Upper lobe of left lung (tissue), 6 donors: Measurements from ENCODE around the gene RAC3. TPM values are rescaled to one million over a fixed set of nuclear protein-coding genes. Genes with fewer than 3 reads are reported as not detected.
A peak's percentile ranks its signal among the peaks of the same experiment; 100 is the strongest.

ENCODE experiments used
- ATAC-seq, 2 donors: fragments of 200-7000 bp; cut with Tn5 transposase; one replicate each; pipeline ENCODE4 v1.9.1; 2022; ENCODE audit warnings: mild to moderate bottlenecking in 2 of 2, moderate library complexity in 2 of 2; ENCODE audit not compliant: low FRiP score in 2 of 2
- DNase-seq, 2 donors: peaks; one replicate each; pipeline ENCODE4 v3.0.0-alpha.2; 2019 to 2020
- H3K27ac ChIP-seq, 4 donors: fragments of 200-600 bp; sonication (generic); one replicate each; pipeline ENCODE4 v1.5.1; 2016 to 2019
- H3K27me3 ChIP-seq, 4 donors: fragments of 200-600 bp; sonication (generic); one replicate each; pipeline ENCODE4 v1.5.1; 2017 to 2019
- H3K36me3 ChIP-seq, 4 donors: fragments of 200-600 bp; sonication (generic); one replicate each; pipeline ENCODE4 v1.5.1; 2016 to 2019
- H3K4me1 ChIP-seq, 4 donors: fragments of 200-600 bp; sonication (generic); one replicate each; pipeline ENCODE4 v1.5.1; 2018 to 2019
- H3K4me3 ChIP-seq, 4 donors: fragments of 200-600 bp; sonication (generic); one replicate each; pipeline ENCODE4 v1.5.1; 2017 to 2019; ENCODE audit warnings: mild to moderate bottlenecking in 2 of 4, moderate library complexity in 1 of 4
- H3K9me3 ChIP-seq, 4 donors: fragments of 200-600 bp; sonication (generic); one replicate each; pipeline ENCODE4 v1.5.1; 2018 to 2019
- EP300 ChIP-seq, 4 donors: sonication (generic); formaldehyde crosslinking; IDR thresholded peaks; one replicate each; pipeline ENCODE4 v1.5.1; 2017; ENCODE audit warnings: antibody characterized with exemption in 4 of 4, control low read depth in 2 of 4
- POLR2A ChIP-seq, 4 donors: fragments of 450-650 bp; IDR thresholded peaks; one replicate each; pipeline ENCODE4 v1.5.1; 2016 to 2017; ENCODE audit warnings: antibody characterized with exemption in 4 of 4, mild to moderate bottlenecking in 2 of 4
- POLR2AphosphoS5 ChIP-seq, 2 donors: sonication (generic); formaldehyde crosslinking; IDR thresholded peaks; one replicate each; pipeline ENCODE4 v1.5.1; 2017; ENCODE audit warnings: antibody characterized with exemption in 2 of 2
- WGBS, 2 donors: methylation state at CpG; one replicate each; pipeline ENCODE4 v1.1.5; 2017 to 2018; 5-methylcytosine and 5-hydroxymethylcytosine counted together
- total RNA-seq, 6 donors: library from RNA; depleted of rRNA in 4 of 6; stranded (reverse); fragments of >200 nt in 4 of 6; gene quantifications; one replicate each; pipeline versions ENCODE4 v1.1.0 to v1.2.1, GENCODE V29; 2016 to 2021
- TF ChIP-seq, protein P1 (sequence below), 6 experiments: fragments of 450-650 bp in 4 of 6; fragments of 200-600 bp in 2 of 6; sonication (generic) in 2 of 6; IDR thresholded peaks; one replicate each; pipeline ENCODE4 v1.5.1; 2016 to 2019; ENCODE audit warnings: antibody characterized with exemption in 6 of 6
- donor health status: DM: no; HTN: no; CAD: no; lungs with moderate emphysema.
- donor health status: DM: no; HTN: yes; CAD: no; lungs with severe emphysema.

The RAC3 gene
- total RNA-seq, 6 donors from 2014 or later = 3.0 to 12.6 (median 7.1) TPM

- TF ChIP-seq POLR2A (IDR thresholded peaks at IDR 0.05) (no peak), POLR2AphosphoS5 (IDR thresholded peaks at IDR 0.05) (no peak), EP300 (IDR thresholded peaks at IDR 0.05) (no peak)
- TF ChIP-seq, protein P1, sequence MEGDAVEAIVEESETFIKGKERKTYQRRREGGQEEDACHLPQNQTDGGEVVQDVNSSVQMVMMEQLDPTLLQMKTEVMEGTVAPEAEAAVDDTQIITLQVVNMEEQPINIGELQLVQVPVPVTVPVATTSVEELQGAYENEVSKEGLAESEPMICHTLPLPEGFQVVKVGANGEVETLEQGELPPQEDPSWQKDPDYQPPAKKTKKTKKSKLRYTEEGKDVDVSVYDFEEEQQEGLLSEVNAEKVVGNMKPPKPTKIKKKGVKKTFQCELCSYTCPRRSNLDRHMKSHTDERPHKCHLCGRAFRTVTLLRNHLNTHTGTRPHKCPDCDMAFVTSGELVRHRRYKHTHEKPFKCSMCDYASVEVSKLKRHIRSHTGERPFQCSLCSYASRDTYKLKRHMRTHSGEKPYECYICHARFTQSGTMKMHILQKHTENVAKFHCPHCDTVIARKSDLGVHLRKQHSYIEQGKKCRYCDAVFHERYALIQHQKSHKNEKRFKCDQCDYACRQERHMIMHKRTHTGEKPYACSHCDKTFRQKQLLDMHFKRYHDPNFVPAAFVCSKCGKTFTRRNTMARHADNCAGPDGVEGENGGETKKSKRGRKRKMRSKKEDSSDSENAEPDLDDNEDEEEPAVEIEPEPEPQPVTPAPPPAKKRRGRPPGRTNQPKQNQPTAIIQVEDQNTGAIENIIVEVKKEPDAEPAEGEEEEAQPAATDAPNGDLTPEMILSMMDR (IDR thresholded peaks at IDR 0.05) = no peak
- H3K4me1 ChIP-seq = peaks cover 21 to 35% (median 26%) of the 10 kb centered on the region in 4 donors
- H3K36me3 ChIP-seq = peaks cover 0 to 9% (median 0%) of the 10 kb centered on the region in 4 donors
- H3K9me3 ChIP-seq = no peaks in the 10 kb centered on the region
- H3K27me3 ChIP-seq = peaks cover 0 to 5% (median 1%) of the 10 kb centered on the region in 4 donors
- DNase-seq (peak in 1 of 2 donors; percentile 75), ATAC-seq (no peak)
- no peak overlapping the region for H3K4me3 ChIP-seq
- WGBS, 2 donors = 97% methylated on average over 9 of the region's 9 CpGs; no CpG with 5 or more reads in 1 of the 2 donors
- no peak overlapping the region for H3K27ac ChIP-seq
Measured at GRCh38 chr17:82028966-82029365, 2.5 kb upstream of the RAC3 start.

GRCh38 chr17:82029391-82029790, 2.1 kb upstream of the RAC3 start:
- Histone ChIP-seq H3K27ac (no peak overlapping the region), H3K36me3 (peaks cover 0 to 9% (median 0%) of the 10 kb centered on the region in 4 donors), H3K4me3 (no peak overlapping the region), H3K9me3 (no peaks in the 10 kb centered on the region), H3K27me3 (peaks cover 0 to 5% (median 1%) of the 10 kb centered on the region in 4 donors), H3K4me1 (peaks cover 18 to 31% (median 23%) of the 10 kb centered on the region in 4 donors)
- no peak for ATAC-seq
- DNase-seq = peak in 1 of 2 donors; percentile 73
- TF ChIP-seq POLR2AphosphoS5 (IDR thresholded peaks at IDR 0.05) (no peak), EP300 (IDR thresholded peaks at IDR 0.05) (no peak), POLR2A (IDR thresholded peaks at IDR 0.05) (no peak)
- TF ChIP-seq, protein P1 (IDR thresholded peaks at IDR 0.05) = no peak
- WGBS, 2 donors = 93 to 95% methylated on average over 16 of the region's 16 CpGs

DNA sequence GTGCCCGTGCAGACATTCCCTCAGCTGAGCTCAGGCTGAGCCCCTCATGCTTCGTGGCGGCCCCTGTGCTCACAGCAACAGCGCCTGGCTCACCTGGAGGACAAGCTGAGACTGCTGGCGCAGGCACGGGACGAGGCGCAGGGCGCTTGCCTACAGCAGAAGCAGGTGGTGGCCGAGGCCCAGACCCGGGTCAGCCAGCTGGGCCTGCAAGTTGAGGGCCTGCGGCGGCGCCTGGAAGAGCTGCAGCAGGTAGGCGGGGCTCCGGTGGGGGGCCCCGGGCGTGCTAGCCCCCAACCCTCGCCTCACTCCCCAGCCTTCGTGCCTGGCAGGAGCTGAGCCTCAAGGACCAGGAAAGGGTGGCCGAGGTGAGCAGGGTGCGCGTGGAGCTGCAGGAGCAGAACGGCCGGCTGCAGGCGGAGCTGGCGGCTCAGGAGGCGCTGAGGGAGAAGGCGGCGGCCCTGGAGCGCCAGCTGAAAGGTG, 1.4 kb upstream of the RAC3 start:
- Histone ChIP-seq H3K27ac (peak overlapping the region in 2 of 4 donors; percentile 20 to 68), H3K36me3 (peaks cover 0 to 9% (median under 1%) of the 10 kb centered on the region in 4 donors), H3K4me3 (peak overlapping the region in 3 of 4 donors; percentile 54 to 61 (median 60)), H3K4me1 (peaks cover 18 to 26% (median 21%) of the 10 kb centered on the region in 4 donors), H3K27me3 (peaks cover 0 to 5% (median 1%) of the 10 kb centered on the region in 4 donors), H3K9me3 (no peaks in the 10 kb centered on the region)
- DNase-seq = peak in 1 of 2 donors; percentile 83
- TF ChIP-seq EP300 (IDR thresholded peaks at IDR 0.05) = no peak
- TF ChIP-seq, protein P1 (IDR thresholded peaks at IDR 0.05) = no peak
- no peak for TF ChIP-seq POLR2AphosphoS5 (IDR thresholded peaks at IDR 0.05)
- TF ChIP-seq POLR2A (IDR thresholded peaks at IDR 0.05) = no peak
- no peak for ATAC-seq
- WGBS, 2 donors = 57 to 68% methylated on average over 10 to 26 of the region's 31 CpGs

DNA sequence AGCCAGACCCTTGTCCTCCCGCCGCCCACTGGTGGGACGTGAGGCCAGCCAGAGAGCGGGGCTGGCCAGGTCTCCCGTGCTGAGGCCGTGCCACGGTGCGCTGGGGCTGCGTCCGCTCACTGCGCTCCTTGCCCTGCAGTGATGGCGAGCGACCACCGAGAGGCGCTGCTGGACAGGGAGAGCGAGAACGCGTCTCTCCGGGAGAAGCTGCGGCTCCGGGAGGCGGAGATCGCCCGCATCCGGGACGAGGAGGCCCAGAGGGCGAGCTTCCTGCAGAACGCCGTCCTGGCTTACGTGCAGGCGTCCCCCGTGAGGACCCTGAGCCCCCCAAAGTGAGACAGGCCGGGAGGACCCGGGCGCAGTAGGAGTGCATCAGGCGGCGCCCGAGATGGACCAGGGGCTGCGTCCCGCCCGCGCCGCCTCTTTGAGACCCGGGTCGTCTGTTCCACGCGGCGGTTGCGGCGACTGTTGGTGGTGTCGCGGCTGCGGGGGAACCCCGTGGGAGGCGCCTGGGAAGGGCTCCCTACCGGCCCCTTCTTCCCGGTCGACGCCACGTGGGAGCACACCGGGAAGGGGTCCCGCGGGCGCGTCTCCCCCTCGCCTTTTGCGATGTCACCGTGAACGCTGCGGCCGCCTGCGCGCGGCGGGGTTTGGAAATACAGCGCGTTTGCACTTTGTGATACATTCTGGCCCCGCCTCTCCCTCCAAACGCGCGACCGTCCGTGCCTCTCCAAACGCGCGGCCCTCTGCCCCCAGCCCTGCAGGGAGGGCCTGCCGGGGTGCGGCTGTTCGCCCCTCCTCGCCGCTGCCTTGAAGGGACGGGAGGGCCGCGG, 792 bp upstream of the RAC3 start:
- H3K4me1 ChIP-seq = peaks cover 18 to 28% (median 23%) of the 10 kb centered on the region in 4 donors
- ATAC-seq (peak; percentile 89 to 94), DNase-seq (peak; percentile 89 to 96)
- H3K4me3 ChIP-seq = peak overlapping the region; percentile 41 to 61 (median 57)
- peak overlapping the region in 3 of 4 donors; percentile 19 to 74 (median 68) for H3K27ac ChIP-seq
- H3K27me3 ChIP-seq = peaks cover 0 to 5% (median 1%) of the 10 kb centered on the region in 4 donors
- 0 to 3% methylated on average over 42 to 58 of the region's 94 CpGs for WGBS, 2 donors
- TF ChIP-seq, protein P1 (IDR thresholded peaks at IDR 0.05) = peak; percentile 87 to 99 (median 98)
- TF ChIP-seq POLR2AphosphoS5 (IDR thresholded peaks at IDR 0.05) (no peak), POLR2A (IDR thresholded peaks at IDR 0.05) (peak in 1 of 4 donors; percentile 28)
- H3K9me3 ChIP-seq = no peaks in the 10 kb centered on the region
- peaks cover 0 to 9% (median 4%) of the 10 kb centered on the region in 4 donors for H3K36me3 ChIP-seq
